ENCODE measurements around the gene DDX59. TPM values are rescaled to one million over a fixed set of nuclear protein-coding genes. Genes with fewer than 3 reads are reported as not detected.
"Not testable (repeated sequence)": the region's sequence is repeated elsewhere in the genome, so short reads cannot be mapped to it uniquely, and the experiment has no call there.

The DDX59 gene
- total and polyA plus RNA-seq, 9 donors: 13.7 to 19.9 (median 16.8) TPM

DNA sequence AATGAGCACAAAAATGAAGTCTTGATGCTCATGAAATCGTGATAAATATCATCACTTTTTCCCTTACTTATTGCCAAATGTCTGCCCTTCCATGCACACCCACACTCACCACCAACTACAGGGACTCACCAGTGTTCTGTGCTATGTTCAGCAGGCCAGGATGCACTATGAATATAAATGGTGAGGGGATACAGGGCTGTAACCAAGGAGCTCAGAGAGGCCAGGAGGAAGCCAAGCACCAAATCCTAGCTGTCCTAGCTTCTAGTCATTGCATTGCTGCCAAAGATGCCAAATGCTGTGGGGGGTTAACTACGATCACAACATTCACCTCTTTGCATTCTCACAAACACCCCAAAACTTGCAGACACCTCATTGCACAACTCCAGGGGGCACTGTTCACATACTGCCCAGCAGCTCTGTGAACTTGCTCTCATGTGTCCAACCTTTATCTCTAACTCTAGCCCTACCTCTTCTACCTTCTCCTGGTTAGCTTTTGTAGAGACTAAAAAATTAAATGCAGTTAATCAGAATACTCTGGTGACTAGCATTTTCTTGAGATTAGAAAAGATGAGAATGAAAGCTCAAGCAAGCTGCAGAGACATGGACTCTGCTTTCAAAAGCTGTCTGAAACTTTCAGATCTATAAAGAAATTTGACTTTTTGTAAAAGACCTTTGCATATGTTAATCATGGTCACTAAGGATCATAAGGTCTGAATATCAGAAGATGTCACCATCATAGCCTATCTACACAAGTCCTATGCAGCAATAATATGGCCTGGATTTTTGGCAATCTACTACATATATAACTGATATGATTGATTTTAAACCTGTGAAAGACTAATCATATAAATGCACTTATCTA is 35.2 kb downstream of the DDX59 start:
- no peak for DNase-seq

DNA sequence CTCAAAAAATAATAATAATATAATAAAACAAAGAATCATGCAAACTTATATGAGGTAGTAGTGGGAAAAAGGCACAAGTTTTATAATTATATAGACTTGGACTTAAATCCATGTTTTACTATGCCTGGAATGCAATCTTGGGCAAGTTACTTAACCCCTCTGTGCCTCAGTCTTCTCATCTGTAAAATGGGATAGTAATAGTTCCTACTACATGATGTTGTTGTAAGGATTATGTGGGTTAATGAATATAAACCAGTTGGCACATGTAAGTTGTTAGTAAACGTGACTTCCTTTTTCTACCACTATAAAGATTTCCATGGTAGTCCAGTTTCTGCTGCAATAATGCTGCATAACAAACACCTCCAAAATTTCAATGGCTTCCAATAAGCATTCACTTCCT is 38.3 kb downstream of the DDX59 start:
- no CpG with 5 or more reads among the region's 1 CpG for WGBS (ENCODE audit: insufficient coverage)
- no peaks in the 10 kb centered on the region for H3K36me3 ChIP-seq (ENCODE audit: control insufficient read depth, insufficient read depth, low read length)
- no peaks in the 10 kb centered on the region for H3K27me3 ChIP-seq (ENCODE audit: control insufficient read depth, insufficient read depth, low read length)
- H3K9me3 ChIP-seq (replicated peaks; ENCODE audit: control insufficient read depth, low read depth, low read length): no peaks in the 10 kb centered on the region
- no peak overlapping the region for H3K4me3 ChIP-seq (ENCODE audit: low read length)
- H3K4me1 ChIP-seq (ENCODE audit: control insufficient read depth, insufficient read depth, low read length): no peaks in the 10 kb centered on the region
- no peak overlapping the region for H3K27ac ChIP-seq (ENCODE audit: low read length)
- no peak for DNase-seq

More for the DNA sequence above, 35.2 kb downstream of the DDX59 start:
- WGBS (ENCODE audit: insufficient coverage): 60% methylated on average over 1 of the region's 2 CpGs
- no peak overlapping the region for H3K27ac ChIP-seq (ENCODE audit: low read length)
- no peaks in the 10 kb centered on the region for H3K27me3 ChIP-seq (ENCODE audit: control insufficient read depth, insufficient read depth, low read length)
- H3K9me3 ChIP-seq (replicated peaks; ENCODE audit: control insufficient read depth, low read depth, low read length): no peaks in the 10 kb centered on the region
- H3K4me1 ChIP-seq (ENCODE audit: control insufficient read depth, insufficient read depth, low read length): no peaks in the 10 kb centered on the region
- H3K4me3 ChIP-seq (ENCODE audit: low read length): no peak overlapping the region
- peaks cover 4% of the 10 kb centered on the region for H3K36me3 ChIP-seq (ENCODE audit: control insufficient read depth, insufficient read depth, low read length)

DNA sequence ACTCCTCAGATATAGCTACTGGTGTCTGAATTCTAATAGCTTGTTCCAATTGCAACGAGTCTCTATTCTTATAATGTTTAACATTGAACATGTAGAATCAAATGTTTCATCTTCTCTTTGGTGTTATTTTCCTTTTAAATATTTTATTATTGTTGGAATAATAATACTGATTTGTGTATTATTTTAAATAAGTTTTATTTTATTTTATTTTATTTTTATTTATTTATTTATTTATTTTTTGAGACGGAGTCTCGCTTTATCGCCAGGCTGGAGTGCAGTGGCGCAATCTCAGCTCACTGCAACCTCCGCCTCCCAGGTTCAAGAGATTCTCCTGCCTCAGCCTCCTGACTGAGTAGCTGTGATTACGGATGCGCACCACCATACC is 39.2 kb downstream of the DDX59 start:
- not testable (repeated sequence) for H3K27me3 ChIP-seq (ENCODE audit: control insufficient read depth, insufficient read depth, low read length); H3K27ac ChIP-seq (ENCODE audit: low read length); H3K36me3 ChIP-seq (ENCODE audit: control insufficient read depth, insufficient read depth, low read length); H3K9me3 ChIP-seq (replicated peaks; ENCODE audit: control insufficient read depth, low read depth, low read length); DNase-seq; H3K4me1 ChIP-seq (ENCODE audit: control insufficient read depth, insufficient read depth, low read length); H3K4me3 ChIP-seq (ENCODE audit: low read length)
- WGBS (ENCODE audit: insufficient coverage): 98% methylated on average over 7 of the region's 8 CpGs

DNA sequence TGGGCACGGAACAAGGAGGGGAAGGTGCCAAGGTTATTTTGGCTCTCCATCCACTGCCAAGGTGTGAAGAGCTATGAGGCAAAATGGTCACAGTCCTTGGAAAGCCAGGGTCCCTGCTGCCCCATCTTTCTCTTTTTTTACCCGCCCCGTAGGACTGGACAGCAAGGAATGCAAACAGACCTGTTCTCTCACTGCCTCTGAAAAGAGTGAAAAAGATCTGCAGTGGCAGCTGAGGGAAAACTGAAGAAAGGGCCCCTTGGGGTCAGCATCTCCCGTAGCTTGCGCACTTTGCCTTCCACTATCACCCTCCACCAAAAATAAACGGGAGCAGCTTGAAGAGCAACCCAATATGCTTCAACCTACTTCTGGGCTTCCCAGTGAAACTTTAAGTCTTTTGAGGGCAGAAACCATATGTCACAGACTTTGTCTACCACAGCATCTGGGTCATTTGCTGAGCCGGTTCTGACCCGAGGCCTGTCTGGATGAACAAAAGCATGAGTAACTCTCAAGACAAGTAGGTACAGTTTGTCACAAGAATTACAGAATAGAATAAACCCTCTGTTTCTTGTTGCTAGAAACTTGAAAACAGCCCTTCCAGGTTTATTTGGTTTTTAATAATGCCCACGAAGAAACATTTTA is 39.7 kb downstream of the DDX59 start:
- 57% methylated on average over 1 of the region's 9 CpGs for WGBS (ENCODE audit: insufficient coverage)
- no peak overlapping the region for H3K4me3 ChIP-seq (ENCODE audit: low read length)
- no peak for DNase-seq
- no peaks in the 10 kb centered on the region for H3K36me3 ChIP-seq (ENCODE audit: control insufficient read depth, insufficient read depth, low read length)
- H3K27me3 ChIP-seq (ENCODE audit: control insufficient read depth, insufficient read depth, low read length): no peaks in the 10 kb centered on the region
- no peaks in the 10 kb centered on the region for H3K9me3 ChIP-seq (replicated peaks; ENCODE audit: control insufficient read depth, low read depth, low read length)
- H3K27ac ChIP-seq (ENCODE audit: low read length): no peak overlapping the region
- H3K4me1 ChIP-seq (ENCODE audit: control insufficient read depth, insufficient read depth, low read length): no peaks in the 10 kb centered on the region

DNA sequence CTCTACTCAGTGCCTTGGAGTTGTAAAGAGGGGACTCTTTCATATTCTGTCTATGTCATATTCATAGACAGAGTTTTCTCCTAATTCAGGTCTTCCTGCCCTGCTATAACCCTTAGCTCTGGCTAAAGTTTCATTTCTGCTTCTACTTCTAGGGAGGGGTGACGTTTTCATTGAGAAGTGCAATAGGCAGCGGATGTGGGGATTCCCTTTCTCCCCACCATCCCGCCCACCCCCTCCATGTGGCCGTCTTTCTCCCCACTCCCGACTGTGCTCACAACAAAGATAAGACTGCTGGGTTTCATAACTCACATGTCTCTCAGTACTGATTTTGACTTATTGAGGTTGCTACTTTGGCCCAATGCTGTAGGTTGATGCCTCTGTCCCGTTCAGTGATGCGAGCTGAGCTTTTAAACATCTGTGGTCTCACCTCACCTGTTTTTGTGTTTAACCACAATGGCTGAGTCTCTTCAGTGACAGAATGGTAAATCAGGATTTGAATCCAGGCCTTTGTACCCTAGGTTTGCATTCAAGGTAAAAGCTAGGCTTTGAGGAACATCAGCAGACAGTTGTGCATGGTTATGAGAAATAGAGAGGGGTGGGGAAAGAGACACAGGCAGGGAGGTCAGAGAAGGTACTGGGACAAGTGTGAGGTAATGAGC is 41.4 kb downstream of the DDX59 start:
- no peaks in the 10 kb centered on the region for H3K36me3 ChIP-seq (ENCODE audit: control insufficient read depth, insufficient read depth, low read length)
- no peak overlapping the region for H3K4me3 ChIP-seq (ENCODE audit: low read length)
- DNase-seq: peak; percentile 21
- H3K27me3 ChIP-seq (ENCODE audit: control insufficient read depth, insufficient read depth, low read length): no peaks in the 10 kb centered on the region
- H3K27ac ChIP-seq (ENCODE audit: low read length): no peak overlapping the region
- no peaks in the 10 kb centered on the region for H3K9me3 ChIP-seq (replicated peaks; ENCODE audit: control insufficient read depth, low read depth, low read length)
- WGBS (ENCODE audit: insufficient coverage): 33% methylated on average over 2 of the region's 7 CpGs
- H3K4me1 ChIP-seq (ENCODE audit: control insufficient read depth, insufficient read depth, low read length): no peaks in the 10 kb centered on the region

DNA sequence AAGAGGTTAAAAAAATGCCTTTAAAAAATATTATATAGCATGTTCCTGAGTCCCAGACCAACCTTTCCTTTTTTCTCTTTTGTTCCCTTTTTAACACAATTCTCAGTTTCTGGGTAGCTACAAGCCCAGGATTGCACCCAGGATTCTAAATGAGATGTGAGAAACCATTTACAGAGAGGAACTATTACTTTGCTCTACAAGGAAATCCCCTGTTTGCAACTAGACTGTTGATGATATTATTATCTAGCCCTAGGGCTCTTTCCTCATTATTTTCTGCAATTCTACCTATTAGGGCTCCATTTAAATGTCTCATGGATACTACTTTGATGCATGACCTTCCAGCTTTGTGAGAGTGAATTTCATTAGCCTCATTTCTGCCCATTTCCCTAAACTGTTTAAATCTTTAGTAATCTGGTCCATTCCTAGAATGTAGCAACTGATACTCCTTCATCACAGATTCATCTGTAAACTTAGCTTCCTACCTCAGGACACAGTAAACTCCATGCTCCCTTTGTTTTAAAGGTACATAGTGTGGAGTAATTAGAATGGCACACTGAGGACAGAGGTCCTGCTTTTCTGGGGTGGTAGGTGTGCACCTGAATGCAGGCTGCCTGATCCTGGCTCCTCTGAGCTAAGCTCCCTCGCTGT is 42.0 kb downstream of the DDX59 start:
- no peaks in the 10 kb centered on the region for H3K4me1 ChIP-seq (ENCODE audit: control insufficient read depth, insufficient read depth, low read length)
- H3K27me3 ChIP-seq (ENCODE audit: control insufficient read depth, insufficient read depth, low read length): no peaks in the 10 kb centered on the region
- whole genome bisulfite sequencing (ENCODE audit: insufficient coverage): no CpG with 5 or more reads among the region's 1 CpG
- no peak for DNase-seq
- H3K4me3 ChIP-seq (ENCODE audit: low read length): no peak overlapping the region
- H3K27ac ChIP-seq (ENCODE audit: low read length): no peak overlapping the region
- H3K9me3 ChIP-seq (replicated peaks; ENCODE audit: control insufficient read depth, low read depth, low read length): no peaks in the 10 kb centered on the region
- no peaks in the 10 kb centered on the region for H3K36me3 ChIP-seq (ENCODE audit: control insufficient read depth, insufficient read depth, low read length)

DNA sequence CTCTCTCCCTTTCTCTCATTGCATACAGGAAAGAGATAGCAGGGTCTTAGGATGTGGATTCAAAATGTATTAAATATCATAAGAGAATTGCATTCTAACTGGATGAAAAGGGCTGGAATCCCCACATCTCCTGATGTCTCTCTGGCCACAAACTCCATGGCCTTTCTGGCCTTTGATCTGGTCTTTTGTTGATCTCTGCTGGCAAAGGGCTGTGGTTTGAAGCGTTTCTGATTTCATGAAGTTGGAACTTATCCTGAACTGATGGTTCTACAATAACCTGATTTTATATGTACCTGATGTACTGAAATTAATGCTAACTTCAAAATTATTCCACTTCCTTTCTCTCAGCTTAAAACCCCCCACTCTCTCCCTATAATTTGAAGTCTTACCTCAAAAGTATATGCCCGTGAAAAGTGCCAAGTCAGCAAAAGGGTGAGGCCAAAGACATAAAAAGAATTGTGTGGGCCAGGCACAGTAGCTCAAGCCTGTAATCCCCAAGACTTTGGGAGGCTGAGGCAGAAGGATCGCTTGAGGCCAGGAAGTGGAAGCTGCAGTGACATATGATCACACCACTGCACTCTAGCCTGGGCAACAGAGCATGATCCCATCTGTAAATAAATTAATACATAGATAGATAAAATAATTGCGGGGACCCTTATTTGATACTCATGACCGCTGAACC is 42.7 kb downstream of the DDX59 start:
- Histone ChIP-seq H3K4me1 (ENCODE audit: control insufficient read depth, insufficient read depth, low read length) (no peaks in the 10 kb centered on the region), H3K4me3 (ENCODE audit: low read length) (no peak overlapping the region), H3K36me3 (ENCODE audit: control insufficient read depth, insufficient read depth, low read length) (no peaks in the 10 kb centered on the region), H3K27ac (ENCODE audit: low read length) (no peak overlapping the region), H3K9me3 (replicated peaks; ENCODE audit: control insufficient read depth, low read depth, low read length) (no peaks in the 10 kb centered on the region), H3K27me3 (ENCODE audit: control insufficient read depth, insufficient read depth, low read length) (no peaks in the 10 kb centered on the region)
- 80% methylated on average over 1 of the region's 5 CpGs for WGBS (ENCODE audit: insufficient coverage)
- no peak for DNase-seq

DNA sequence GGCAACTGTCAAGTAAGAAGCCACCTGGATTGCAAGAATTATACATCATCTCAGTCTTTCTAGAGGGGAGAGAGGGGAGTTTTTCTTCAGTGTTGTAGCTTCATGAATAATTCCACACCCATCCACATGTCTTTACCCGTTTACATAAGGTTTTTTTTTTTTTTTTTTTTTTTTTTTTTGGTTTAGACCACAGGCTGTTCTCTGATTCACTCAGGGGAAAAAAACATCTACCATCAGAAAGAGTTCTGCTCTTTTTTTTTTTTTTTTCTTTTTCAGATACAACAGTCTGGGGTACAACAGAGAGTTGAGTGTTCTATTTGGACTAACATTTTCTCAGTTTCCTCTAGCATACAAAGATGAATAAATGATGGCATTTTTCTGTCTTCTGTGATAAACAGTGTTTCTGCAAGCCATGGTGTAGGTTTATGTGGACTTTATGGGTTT is 44.3 kb downstream of the DDX59 start:
- H3K36me3 ChIP-seq (ENCODE audit: control insufficient read depth, insufficient read depth, low read length): no peaks in the 10 kb centered on the region
- no CpG with 5 or more reads among the region's 1 CpG for WGBS (ENCODE audit: insufficient coverage)
- no peak overlapping the region for H3K4me3 ChIP-seq (ENCODE audit: low read length)
- H3K9me3 ChIP-seq (replicated peaks; ENCODE audit: control insufficient read depth, low read depth, low read length): no peaks in the 10 kb centered on the region
- H3K27ac ChIP-seq (ENCODE audit: low read length): no peak overlapping the region
- no peaks in the 10 kb centered on the region for H3K27me3 ChIP-seq (ENCODE audit: control insufficient read depth, insufficient read depth, low read length)
- H3K4me1 ChIP-seq (ENCODE audit: control insufficient read depth, insufficient read depth, low read length): no peaks in the 10 kb centered on the region
- DNase-seq: no peak

DNA sequence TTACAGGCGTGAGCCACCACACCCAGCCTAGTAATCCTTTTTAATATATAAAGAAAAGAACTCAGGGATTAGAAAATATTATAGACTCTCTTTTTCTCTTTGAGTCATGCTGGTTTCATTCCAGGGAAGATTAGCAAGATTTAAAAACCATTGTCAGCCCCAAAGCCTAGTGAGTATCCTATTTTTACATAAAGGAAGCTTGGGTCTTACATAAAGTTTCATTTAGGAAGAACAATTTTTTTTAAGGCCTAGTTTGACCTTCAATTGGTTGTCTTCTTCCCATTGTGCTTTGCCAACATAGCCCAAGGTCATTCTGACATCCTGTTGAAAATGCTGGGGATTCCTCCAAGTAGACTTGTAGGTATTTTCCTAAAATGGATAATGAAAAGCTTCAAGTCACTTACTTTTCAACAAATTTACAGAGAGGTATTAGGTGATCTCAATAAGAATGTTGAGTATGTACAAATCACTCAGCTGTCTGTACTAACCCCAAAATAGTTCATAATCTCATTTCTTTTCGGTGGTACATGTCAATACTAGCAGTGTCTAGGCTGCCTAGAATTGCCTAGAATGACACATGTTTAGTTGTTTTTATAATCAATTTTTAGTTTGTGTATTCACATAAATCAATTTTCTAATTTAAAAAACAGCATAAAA is 44.9 kb downstream of the DDX59 start:
- Histone ChIP-seq H3K9me3 (replicated peaks; ENCODE audit: control insufficient read depth, low read depth, low read length) (no peaks in the 10 kb centered on the region), H3K4me1 (ENCODE audit: control insufficient read depth, insufficient read depth, low read length) (peaks cover 2% of the 10 kb centered on the region), H3K36me3 (ENCODE audit: control insufficient read depth, insufficient read depth, low read length) (no peaks in the 10 kb centered on the region), H3K27ac (ENCODE audit: low read length) (no peak overlapping the region), H3K27me3 (ENCODE audit: control insufficient read depth, insufficient read depth, low read length) (no peaks in the 10 kb centered on the region), H3K4me3 (ENCODE audit: low read length) (no peak overlapping the region)
- peak; percentile 11 for DNase-seq
- no CpG with 5 or more reads among the region's 2 CpGs for WGBS (ENCODE audit: insufficient coverage)

All from muscle of leg (tissue), 11 donors.